HepG2 (cell line): ENCODE results near the gene GTF2H3. TPM values are rescaled to one million over a fixed set of nuclear protein-coding genes. Genes with fewer than 3 reads are reported as not detected.

Source experiments
- MED1 ChIP-seq: sonication (generic); formaldehyde crosslinking; IDR thresholded peaks from 2 replicates; pipeline ENCODE4 v1.4.0; 2020; ENCODE audit warnings: missing genetic modification reagents
- NFATC3 ChIP-seq: sonication (generic); formaldehyde crosslinking; IDR thresholded peaks from 2 replicates; pipeline ENCODE4 v1.5.1; 2020; ENCODE audit warnings: mild to moderate bottlenecking, missing genetic modification reagents
- NONO ChIP-seq, 2 experiments: fragments of 450-650 bp in 1 of 2; sonication (generic) in 1 of 2; formaldehyde crosslinking in 1 of 2; IDR thresholded peaks in 1 of 2; conservative IDR thresholded peaks in 1 of 2; 2 replicates each; pipeline versions ENCODE4 v1.6.1 to v1.8.0; 2017 to 2022; ENCODE audit warnings: mild to moderate bottlenecking in 1 of 2, missing genetic modification reagents in 1 of 2, moderate library complexity in 1 of 2
- PHF20 ChIP-seq: sonication (generic); formaldehyde crosslinking; IDR thresholded peaks from 2 replicates; pipeline ENCODE4 v1.5.0; 2020; ENCODE audit warnings: mild to moderate bottlenecking, missing genetic modification reagents
- RORA ChIP-seq: sonication (generic); formaldehyde crosslinking; IDR thresholded peaks from 2 replicates; pipeline ENCODE4 v1.5.0; 2020; ENCODE audit warnings: mild to moderate bottlenecking, missing genetic modification reagents, moderate library complexity
- SIX4 ChIP-seq: sonication (generic); formaldehyde crosslinking; IDR thresholded peaks from 2 replicates; pipeline ENCODE4 v1.4.0; 2020; ENCODE audit warnings: missing genetic modification reagents
- ZBTB21 ChIP-seq: sonication (generic); formaldehyde crosslinking; IDR thresholded peaks from 2 replicates; pipeline ENCODE4 v1.4.0; 2020; ENCODE audit warnings: missing genetic modification reagents
- ZBTB38 ChIP-seq: sonication (generic); formaldehyde crosslinking; IDR thresholded peaks from 2 replicates; pipeline ENCODE4 v1.5.1; 2020; ENCODE audit warnings: mild to moderate bottlenecking, missing genetic modification reagents
- ZNF10 ChIP-seq: sonication (generic); formaldehyde crosslinking; IDR thresholded peaks from 2 replicates; pipeline ENCODE4 v1.4.0; 2020; ENCODE audit warnings: mild to moderate bottlenecking, low read depth, missing genetic modification reagents, borderline replicate concordance
- ZNF20 ChIP-seq: sonication (generic); formaldehyde crosslinking; IDR thresholded peaks from 2 replicates; pipeline ENCODE4 v1.4.0; 2020; ENCODE audit warnings: mild to moderate bottlenecking, moderate library complexity, missing genetic modification reagents
- ZNF282 ChIP-seq: fragments of 450-650 bp; IDR thresholded peaks from 2 replicates; pipeline ENCODE4 v1.6.1; 2018; ENCODE audit not compliant: partially characterized antibody
- ZNF317 ChIP-seq: sonication (generic); formaldehyde crosslinking; IDR thresholded peaks from 2 replicates; pipeline ENCODE4 v1.5.0; 2020; ENCODE audit warnings: mild to moderate bottlenecking, missing genetic modification reagents
- ZNF484 ChIP-seq: sonication (generic); formaldehyde crosslinking; IDR thresholded peaks from 2 replicates; pipeline ENCODE4 v1.5.1; 2020; ENCODE audit warnings: mild to moderate bottlenecking, low read depth, missing genetic modification reagents, borderline replicate concordance
- ZNF597 ChIP-seq: sonication (generic); formaldehyde crosslinking; IDR thresholded peaks from 2 replicates; pipeline ENCODE4 v1.5.0; 2020; ENCODE audit warnings: missing genetic modification reagents
- ZNF629 ChIP-seq: sonication (generic); formaldehyde crosslinking; conservative IDR thresholded peaks from 2 replicates; pipeline ENCODE4 v1.5.0; 2020; ENCODE audit warnings: missing genetic modification reagents
- polyA plus RNA-seq, 8 experiments: library from polyadenylated mRNA; depleted of rRNA in 3 of 8; stranded (reverse) in 7 of 8; unstranded in 1 of 8; fragments of >200 nt; fragmentation: Illumina TruSeq in 4 of 8; extraction: Trizol in 4 of 8; gene quantifications; 2 replicates each; pipeline versions ENCODE4 v1.2.1 to v1.2.3, GENCODE V29; 2011 to 2016; ENCODE audit warnings: low read depth in 4 of 8, missing spikeins in 1 of 8, mixed read lengths in 1 of 8; ENCODE audit not compliant: insufficient read depth in 1 of 8
- total RNA-seq, 5 experiments: library from RNA; depleted of rRNA; stranded (reverse); fragments of >200 nt; fragmentation: Illumina TruSeq; extraction: Trizol; gene quantifications; 2 replicates each; pipeline ENCODE4 v1.2.3, GENCODE V29; 2016; ENCODE audit warnings: low read depth in 1 of 5
- TF ChIP-seq, protein P1 (sequence below): sonication (generic); formaldehyde crosslinking; IDR thresholded peaks from 2 replicates; pipeline ENCODE4; 2020; ENCODE audit warnings: missing genetic modification reagents, mild to moderate bottlenecking, borderline replicate concordance
- TF ChIP-seq, protein P2 (sequence below): sonication (generic); formaldehyde crosslinking; IDR thresholded peaks from 2 replicates; pipeline ENCODE4 v1.4.0; 2020; ENCODE audit warnings: mild to moderate bottlenecking, missing genetic modification reagents
- TF ChIP-seq, protein P3 (sequence below): sonication (generic); formaldehyde crosslinking; IDR thresholded peaks from 2 replicates; pipeline ENCODE4 v1.8.1; 2023; ENCODE audit warnings: mild to moderate bottlenecking, missing genetic modification reagents
- TF ChIP-seq, protein P4 (sequence below): sonication (generic); formaldehyde crosslinking; IDR thresholded peaks from 2 replicates; pipeline ENCODE4 v1.8.1; 2023; ENCODE audit warnings: mild to moderate bottlenecking, missing genetic modification reagents
- TF ChIP-seq, protein P5 (sequence below): sonication (generic); formaldehyde crosslinking; IDR thresholded peaks from 2 replicates; pipeline ENCODE4 v1.9.0; 2022; ENCODE audit warnings: low read depth, missing genetic modification reagents

The GTF2H3 gene
- total and polyA plus RNA-seq, 2 of the 13 experiments (the other 11 are each of a cell fraction or from before 2014, with no cell fraction given) = 35.8 to 58.8 TPM

- TF ChIP-seq ZNF597 (no peak), RORA (CRISPR knock-in tag) (no peak), ZNF629 (CRISPR knock-in tag) (0 out of 2 replicates have a peak, but pooled peaks have one; percentile 19), PHF20 (CRISPR knock-in tag) (peak; percentile 100), SIX4 (CRISPR knock-in tag) (peak; percentile 18; the same call in 1 of the 2 replicates), ZBTB38 (CRISPR knock-in tag) (peak; percentile 93), ZNF484 (CRISPR knock-in tag) (no peak), ZNF10 (CRISPR knock-in tag) (no peak), ZNF282 (no peak), NONO (IDR thresholded peaks at IDR 0.05) (no peak), NONO (CRISPR knock-in tag; conservative IDR thresholded peaks at IDR 0.05) (peak; percentile 100), ZNF20 (CRISPR knock-in tag) (no peak), NFATC3 (no peak), ZNF317 (CRISPR knock-in tag) (peak; percentile 52; the same call in 1 of the 2 replicates), MED1 (CRISPR knock-in tag) (peak; percentile 91), ZBTB21 (peak; percentile 53; the same call in 1 of the 2 replicates)
- TF ChIP-seq, protein P1, sequence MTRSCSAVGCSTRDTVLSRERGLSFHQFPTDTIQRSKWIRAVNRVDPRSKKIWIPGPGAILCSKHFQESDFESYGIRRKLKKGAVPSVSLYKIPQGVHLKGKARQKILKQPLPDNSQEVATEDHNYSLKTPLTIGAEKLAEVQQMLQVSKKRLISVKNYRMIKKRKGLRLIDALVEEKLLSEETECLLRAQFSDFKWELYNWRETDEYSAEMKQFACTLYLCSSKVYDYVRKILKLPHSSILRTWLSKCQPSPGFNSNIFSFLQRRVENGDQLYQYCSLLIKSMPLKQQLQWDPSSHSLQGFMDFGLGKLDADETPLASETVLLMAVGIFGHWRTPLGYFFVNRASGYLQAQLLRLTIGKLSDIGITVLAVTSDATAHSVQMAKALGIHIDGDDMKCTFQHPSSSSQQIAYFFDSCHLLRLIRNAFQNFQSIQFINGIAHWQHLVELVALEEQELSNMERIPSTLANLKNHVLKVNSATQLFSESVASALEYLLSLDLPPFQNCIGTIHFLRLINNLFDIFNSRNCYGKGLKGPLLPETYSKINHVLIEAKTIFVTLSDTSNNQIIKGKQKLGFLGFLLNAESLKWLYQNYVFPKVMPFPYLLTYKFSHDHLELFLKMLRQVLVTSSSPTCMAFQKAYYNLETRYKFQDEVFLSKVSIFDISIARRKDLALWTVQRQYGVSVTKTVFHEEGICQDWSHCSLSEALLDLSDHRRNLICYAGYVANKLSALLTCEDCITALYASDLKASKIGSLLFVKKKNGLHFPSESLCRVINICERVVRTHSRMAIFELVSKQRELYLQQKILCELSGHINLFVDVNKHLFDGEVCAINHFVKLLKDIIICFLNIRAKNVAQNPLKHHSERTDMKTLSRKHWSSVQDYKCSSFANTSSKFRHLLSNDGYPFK = peak; percentile 96; the same call in 1 of the 2 replicates
- TF ChIP-seq, protein P2, sequence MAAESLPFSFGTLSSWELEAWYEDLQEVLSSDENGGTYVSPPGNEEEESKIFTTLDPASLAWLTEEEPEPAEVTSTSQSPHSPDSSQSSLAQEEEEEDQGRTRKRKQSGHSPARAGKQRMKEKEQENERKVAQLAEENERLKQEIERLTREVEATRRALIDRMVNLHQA (CRISPR knock-in tag) = no peak
- TF ChIP-seq, protein P3, sequence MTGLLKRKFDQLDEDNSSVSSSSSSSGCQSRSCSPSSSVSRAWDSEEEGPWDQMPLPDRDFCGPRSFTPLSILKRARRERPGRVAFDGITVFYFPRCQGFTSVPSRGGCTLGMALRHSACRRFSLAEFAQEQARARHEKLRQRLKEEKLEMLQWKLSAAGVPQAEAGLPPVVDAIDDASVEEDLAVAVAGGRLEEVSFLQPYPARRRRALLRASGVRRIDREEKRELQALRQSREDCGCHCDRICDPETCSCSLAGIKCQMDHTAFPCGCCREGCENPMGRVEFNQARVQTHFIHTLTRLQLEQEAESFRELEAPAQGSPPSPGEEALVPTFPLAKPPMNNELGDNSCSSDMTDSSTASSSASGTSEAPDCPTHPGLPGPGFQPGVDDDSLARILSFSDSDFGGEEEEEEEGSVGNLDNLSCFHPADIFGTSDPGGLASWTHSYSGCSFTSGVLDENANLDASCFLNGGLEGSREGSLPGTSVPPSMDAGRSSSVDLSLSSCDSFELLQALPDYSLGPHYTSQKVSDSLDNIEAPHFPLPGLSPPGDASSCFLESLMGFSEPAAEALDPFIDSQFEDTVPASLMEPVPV (CRISPR knock-in tag) = peak; percentile 65
- TF ChIP-seq, protein P4, sequence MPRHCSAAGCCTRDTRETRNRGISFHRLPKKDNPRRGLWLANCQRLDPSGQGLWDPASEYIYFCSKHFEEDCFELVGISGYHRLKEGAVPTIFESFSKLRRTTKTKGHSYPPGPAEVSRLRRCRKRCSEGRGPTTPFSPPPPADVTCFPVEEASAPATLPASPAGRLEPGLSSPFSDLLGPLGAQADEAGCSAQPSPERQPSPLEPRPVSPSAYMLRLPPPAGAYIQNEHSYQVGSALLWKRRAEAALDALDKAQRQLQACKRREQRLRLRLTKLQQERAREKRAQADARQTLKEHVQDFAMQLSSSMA = peak; percentile 96
- TF ChIP-seq, protein P5, sequence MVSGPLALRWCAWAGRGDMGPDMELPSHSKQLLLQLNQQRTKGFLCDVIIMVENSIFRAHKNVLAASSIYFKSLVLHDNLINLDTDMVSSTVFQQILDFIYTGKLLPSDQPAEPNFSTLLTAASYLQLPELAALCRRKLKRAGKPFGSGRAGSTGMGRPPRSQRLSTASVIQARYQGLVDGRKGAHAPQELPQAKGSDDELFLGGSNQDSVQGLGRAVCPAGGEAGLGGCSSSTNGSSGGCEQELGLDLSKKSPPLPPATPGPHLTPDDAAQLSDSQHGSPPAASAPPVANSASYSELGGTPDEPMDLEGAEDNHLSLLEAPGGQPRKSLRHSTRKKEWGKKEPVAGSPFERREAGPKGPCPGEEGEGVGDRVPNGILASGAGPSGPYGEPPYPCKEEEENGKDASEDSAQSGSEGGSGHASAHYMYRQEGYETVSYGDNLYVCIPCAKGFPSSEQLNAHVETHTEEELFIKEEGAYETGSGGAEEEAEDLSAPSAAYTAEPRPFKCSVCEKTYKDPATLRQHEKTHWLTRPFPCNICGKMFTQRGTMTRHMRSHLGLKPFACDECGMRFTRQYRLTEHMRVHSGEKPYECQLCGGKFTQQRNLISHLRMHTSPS (CRISPR knock-in tag) = no peak; the same call in 1 of the 2 replicates
Measured at GRCh38 chr12:123633379-123634141, at the start of gene GTF2H3, which contains the start of gene EIF2B1 (continued).
